HepG2 (cell line): ENCODE measurements around the gene ALG8. TPM values are rescaled to one million over a fixed set of nuclear protein-coding genes. Genes with fewer than 3 reads are reported as not detected.

Experiments
- ETV5 ChIP-seq: IDR thresholded peaks from 2 replicates; pipeline ENCODE4 v1.6.1; 2018; ENCODE audit warnings: missing biosample characterization, missing genetic modification reagents, inconsistent platforms, borderline replicate concordance
- KLF6 ChIP-seq: IDR thresholded peaks from 2 replicates; pipeline ENCODE4 v1.8.0; 2016; ENCODE audit warnings: missing biosample characterization, missing genetic modification reagents
- LCORL ChIP-seq, 2 experiments: fragments of 450-650 bp in 1 of 2; sonication (generic) in 1 of 2; formaldehyde crosslinking in 1 of 2; IDR thresholded peaks; 2 replicates each; pipeline versions ENCODE4 v1.5.0 to v1.6.1; 2017 to 2020; ENCODE audit warnings: antibody characterized with exemption in 1 of 2, missing genetic modification reagents in 1 of 2
- POLR2G ChIP-seq: fragments of 200-400 bp; formaldehyde crosslinking; IDR thresholded peaks from 2 replicates; pipeline ENCODE4 v1.6.1; 2018; ENCODE audit warnings: mild to moderate bottlenecking, low read depth, low read length, moderate library complexity
- STAT5B ChIP-seq: sonication (generic); formaldehyde crosslinking; IDR thresholded peaks from 2 replicates; pipeline ENCODE4 v1.4.0; 2020; ENCODE audit warnings: missing genetic modification reagents
- ZMYM3 ChIP-seq: sonication (generic); formaldehyde crosslinking; IDR thresholded peaks from 2 replicates; pipeline ENCODE4 v1.5.1; 2020; ENCODE audit warnings: mild to moderate bottlenecking, missing genetic modification reagents
- ZNF44 ChIP-seq: sonication (generic); formaldehyde crosslinking; IDR thresholded peaks from 2 replicates; pipeline ENCODE4 v1.5.1; 2020; ENCODE audit warnings: mild to moderate bottlenecking, missing genetic modification reagents
- ZNF577 ChIP-seq: sonication (generic); formaldehyde crosslinking; IDR thresholded peaks from 2 replicates; pipeline ENCODE4 v1.4.0; 2020; ENCODE audit warnings: mild to moderate bottlenecking, low read depth, missing genetic modification reagents, borderline replicate concordance
- ZSCAN31 ChIP-seq: sonication (generic); formaldehyde crosslinking; IDR thresholded peaks from 2 replicates; pipeline ENCODE4 v1.5.0; 2020; ENCODE audit warnings: low read depth, mild to moderate bottlenecking, missing genetic modification reagents
- polyA plus RNA-seq, 8 experiments: library from polyadenylated mRNA; depleted of rRNA in 3 of 8; stranded (reverse) in 7 of 8; unstranded in 1 of 8; fragments of >200 nt; fragmentation: Illumina TruSeq in 4 of 8; extraction: Trizol in 4 of 8; gene quantifications; 2 replicates each; pipeline versions ENCODE4 v1.2.1 to v1.2.3, GENCODE V29; 2011 to 2016; ENCODE audit warnings: low read depth in 4 of 8, missing spikeins in 1 of 8, mixed read lengths in 1 of 8; ENCODE audit not compliant: insufficient read depth in 1 of 8
- total RNA-seq, 5 experiments: library from RNA; depleted of rRNA; stranded (reverse); fragments of >200 nt; fragmentation: Illumina TruSeq; extraction: Trizol; gene quantifications; 2 replicates each; pipeline ENCODE4 v1.2.3, GENCODE V29; 2016; ENCODE audit warnings: low read depth in 1 of 5
- TF ChIP-seq, protein P1 (sequence below): sonication (generic); formaldehyde crosslinking; IDR thresholded peaks from 2 replicates; pipeline ENCODE4 v1.4.0; 2020; ENCODE audit warnings: low read depth, missing genetic modification reagents
- TF ChIP-seq, protein P2 (sequence below), 2 experiments: sonication (generic) in 1 of 2; formaldehyde crosslinking in 1 of 2; IDR thresholded peaks; 2 replicates each; pipeline versions ENCODE4 v1.4.0 to v1.6.1; 2016 to 2020; ENCODE audit warnings: borderline replicate concordance in 1 of 2, low read depth in 1 of 2, mild to moderate bottlenecking in 1 of 2, missing genetic modification reagents in 1 of 2
- TF ChIP-seq, protein P3 (sequence below): sonication (generic); formaldehyde crosslinking; IDR thresholded peaks from 2 replicates; pipeline ENCODE4 v1.5.1; 2020; ENCODE audit warnings: mild to moderate bottlenecking, missing genetic modification reagents, borderline replicate concordance
- TF ChIP-seq, protein P4 (sequence below): IDR thresholded peaks from 2 replicates; pipeline ENCODE4 v1.6.1; 2016; ENCODE audit warnings: control low read depth

Gene ALG8
- total and polyA plus RNA-seq, 2 of the 13 experiments (the other 11 are each of a cell fraction or from before 2014, with no cell fraction given): 75.8 to 88.0 TPM

DNA sequence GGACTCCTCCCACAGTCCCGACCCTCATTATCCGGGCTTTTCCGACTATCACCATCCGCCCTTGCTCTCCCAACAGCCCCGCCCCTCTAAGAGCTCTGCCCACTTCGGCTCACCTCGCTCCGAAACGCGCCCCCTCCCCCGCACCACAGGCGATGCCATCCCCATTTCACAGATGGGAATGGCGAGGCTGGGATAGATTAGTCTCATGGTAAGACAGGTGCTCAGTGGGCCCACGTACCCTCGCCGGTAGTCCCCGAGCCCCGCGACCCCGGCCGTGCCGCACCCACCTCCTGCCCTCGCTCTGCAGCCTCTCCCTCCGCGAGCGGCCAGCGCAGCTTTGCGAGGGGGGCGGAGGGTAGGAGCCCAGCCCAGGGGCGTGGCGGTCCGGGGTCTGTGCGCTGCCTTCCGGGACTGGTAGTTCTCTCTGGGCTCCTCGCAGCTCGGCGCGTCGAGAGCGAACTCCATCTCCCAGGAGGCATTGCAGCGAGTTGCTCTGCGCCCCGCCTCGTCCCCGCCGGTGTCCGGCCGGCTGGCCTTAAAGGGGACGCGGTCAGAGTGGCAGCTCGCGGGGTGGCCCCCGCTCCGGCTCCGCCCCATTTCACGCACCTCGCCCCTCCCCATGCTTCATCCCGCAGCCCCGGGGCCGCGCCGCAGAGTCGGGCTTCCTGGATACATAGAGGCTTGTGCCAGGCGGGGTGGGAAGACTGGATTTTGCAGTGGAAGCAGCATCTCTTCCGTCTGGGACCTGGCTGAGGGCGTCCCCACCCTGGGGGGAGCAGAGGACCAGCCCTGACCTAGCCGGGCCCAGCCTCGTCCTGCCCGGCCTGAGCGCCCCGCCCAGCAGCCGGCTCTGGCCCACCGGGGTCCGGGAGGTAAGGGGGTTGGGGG, 49.1 kb upstream of the ALG8 start, which contains the start of the genes KCTD21 and USP35 (continued):
- TF ChIP-seq, protein P1, sequence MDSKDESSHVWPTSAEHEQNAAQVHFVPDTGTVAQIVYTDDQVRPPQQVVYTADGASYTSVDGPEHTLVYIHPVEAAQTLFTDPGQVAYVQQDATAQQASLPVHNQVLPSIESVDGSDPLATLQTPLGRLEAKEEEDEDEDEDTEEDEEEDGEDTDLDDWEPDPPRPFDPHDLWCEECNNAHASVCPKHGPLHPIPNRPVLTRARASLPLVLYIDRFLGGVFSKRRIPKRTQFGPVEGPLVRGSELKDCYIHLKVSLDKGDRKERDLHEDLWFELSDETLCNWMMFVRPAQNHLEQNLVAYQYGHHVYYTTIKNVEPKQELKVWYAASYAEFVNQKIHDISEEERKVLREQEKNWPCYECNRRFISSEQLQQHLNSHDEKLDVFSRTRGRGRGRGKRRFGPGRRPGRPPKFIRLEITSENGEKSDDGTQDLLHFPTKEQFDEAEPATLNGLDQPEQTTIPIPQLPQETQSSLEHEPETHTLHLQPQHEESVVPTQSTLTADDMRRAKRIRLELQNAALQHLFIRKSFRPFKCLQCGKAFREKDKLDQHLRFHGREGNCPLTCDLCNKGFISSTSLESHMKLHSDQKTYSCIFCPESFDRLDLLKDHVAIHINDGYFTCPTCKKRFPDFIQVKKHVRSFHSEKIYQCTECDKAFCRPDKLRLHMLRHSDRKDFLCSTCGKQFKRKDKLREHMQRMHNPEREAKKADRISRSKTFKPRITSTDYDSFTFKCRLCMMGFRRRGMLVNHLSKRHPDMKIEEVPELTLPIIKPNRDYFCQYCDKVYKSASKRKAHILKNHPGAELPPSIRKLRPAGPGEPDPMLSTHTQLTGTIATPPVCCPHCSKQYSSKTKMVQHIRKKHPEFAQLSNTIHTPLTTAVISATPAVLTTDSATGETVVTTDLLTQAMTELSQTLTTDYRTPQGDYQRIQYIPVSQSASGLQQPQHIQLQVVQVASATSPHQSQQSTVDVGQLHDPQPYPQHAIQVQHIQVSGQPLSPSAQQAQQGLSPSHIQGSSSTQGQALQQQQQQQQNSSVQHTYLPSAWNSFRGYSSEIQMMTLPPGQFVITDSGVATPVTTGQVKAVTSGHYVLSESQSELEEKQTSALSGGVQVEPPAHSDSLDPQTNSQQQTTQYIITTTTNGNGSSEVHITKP (CRISPR knock-in tag): peak; percentile 54; the same call in 1 of the 2 replicates
- peak; percentile 76 for TF ChIP-seq KLF6
- 0 out of 2 replicates have a peak, but pooled peaks have one; percentile 11 for TF ChIP-seq STAT5B (CRISPR knock-in tag)
- TF ChIP-seq LCORL (IDR thresholded peaks at IDR 0.05): no peak
- TF ChIP-seq LCORL (CRISPR knock-in tag; IDR thresholded peaks at IDR 0.05): peak; percentile 78
- no peak for TF ChIP-seq ZNF577
- peak; percentile 100 for TF ChIP-seq ZMYM3 (CRISPR knock-in tag)
- TF ChIP-seq, protein P2, sequence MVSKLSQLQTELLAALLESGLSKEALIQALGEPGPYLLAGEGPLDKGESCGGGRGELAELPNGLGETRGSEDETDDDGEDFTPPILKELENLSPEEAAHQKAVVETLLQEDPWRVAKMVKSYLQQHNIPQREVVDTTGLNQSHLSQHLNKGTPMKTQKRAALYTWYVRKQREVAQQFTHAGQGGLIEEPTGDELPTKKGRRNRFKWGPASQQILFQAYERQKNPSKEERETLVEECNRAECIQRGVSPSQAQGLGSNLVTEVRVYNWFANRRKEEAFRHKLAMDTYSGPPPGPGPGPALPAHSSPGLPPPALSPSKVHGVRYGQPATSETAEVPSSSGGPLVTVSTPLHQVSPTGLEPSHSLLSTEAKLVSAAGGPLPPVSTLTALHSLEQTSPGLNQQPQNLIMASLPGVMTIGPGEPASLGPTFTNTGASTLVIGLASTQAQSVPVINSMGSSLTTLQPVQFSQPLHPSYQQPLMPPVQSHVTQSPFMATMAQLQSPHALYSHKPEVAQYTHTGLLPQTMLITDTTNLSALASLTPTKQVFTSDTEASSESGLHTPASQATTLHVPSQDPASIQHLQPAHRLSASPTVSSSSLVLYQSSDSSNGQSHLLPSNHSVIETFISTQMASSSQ (IDR thresholded peaks at IDR 0.05; ENCODE audit: low read depth): no peak
- TF ChIP-seq, protein P2 (CRISPR knock-in tag; IDR thresholded peaks at IDR 0.05; ENCODE audit: borderline replicate concordance): peak; percentile 78
- TF ChIP-seq ZNF44 (CRISPR knock-in tag): peak; percentile 84; the same call in 1 of the 2 replicates
- peak; percentile 75; the same call in 1 of the 2 replicates for TF ChIP-seq ZSCAN31 (CRISPR knock-in tag)
- TF ChIP-seq, protein P3, sequence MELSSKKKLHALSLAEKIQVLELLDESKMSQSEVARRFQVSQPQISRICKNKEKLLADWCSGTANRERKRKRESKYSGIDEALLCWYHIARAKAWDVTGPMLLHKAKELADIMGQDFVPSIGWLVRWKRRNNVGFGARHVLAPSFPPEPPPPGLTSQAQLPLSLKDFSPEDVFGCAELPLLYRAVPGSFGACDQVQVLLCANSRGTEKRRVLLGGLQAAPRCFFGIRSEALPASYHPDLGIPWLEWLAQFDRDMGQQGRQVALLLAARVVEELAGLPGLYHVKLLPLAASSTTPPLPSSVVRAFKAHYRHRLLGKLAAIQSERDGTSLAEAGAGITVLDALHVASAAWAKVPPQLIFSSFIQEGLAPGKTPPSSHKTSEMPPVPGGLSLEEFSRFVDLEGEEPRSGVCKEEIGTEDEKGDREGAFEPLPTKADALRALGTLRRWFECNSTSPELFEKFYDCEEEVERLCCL (CRISPR knock-in tag): 0 out of 2 replicates have a peak, but pooled peaks have one; percentile 70
- peak; percentile 60; the same call in 1 of the 2 replicates for TF ChIP-seq ETV5 (CRISPR knock-in tag)
- TF ChIP-seq, protein P4, sequence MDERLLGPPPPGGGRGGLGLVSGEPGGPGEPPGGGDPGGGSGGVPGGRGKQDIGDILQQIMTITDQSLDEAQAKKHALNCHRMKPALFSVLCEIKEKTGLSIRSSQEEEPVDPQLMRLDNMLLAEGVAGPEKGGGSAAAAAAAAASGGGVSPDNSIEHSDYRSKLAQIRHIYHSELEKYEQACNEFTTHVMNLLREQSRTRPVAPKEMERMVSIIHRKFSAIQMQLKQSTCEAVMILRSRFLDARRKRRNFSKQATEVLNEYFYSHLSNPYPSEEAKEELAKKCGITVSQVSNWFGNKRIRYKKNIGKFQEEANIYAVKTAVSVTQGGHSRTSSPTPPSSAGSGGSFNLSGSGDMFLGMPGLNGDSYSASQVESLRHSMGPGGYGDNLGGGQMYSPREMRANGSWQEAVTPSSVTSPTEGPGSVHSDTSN: 0 out of 2 replicates have a peak, but pooled peaks have one; percentile 2
- peak; percentile 82 for TF ChIP-seq POLR2G
